ENCODE data around the gene IPCEF1. TPM values are rescaled to one million over a fixed set of nuclear protein-coding genes. Genes with fewer than 3 reads are reported as not detected.

The IPCEF1 gene
- total and polyA plus RNA-seq, 2 of the 8 experiments (the other 6 are each of a cell fraction or from before 2014, with no cell fraction given): 0.41 to 0.78 TPM

GRCh38 chr6:154134471-154135147 lies 222.0 kb downstream of the IPCEF1 start:
- no peaks in the 10 kb centered on the region for H3K23me2 ChIP-seq (ENCODE audit: low read depth, low read length)
- FAIRE-seq (no peak), DNase-seq (ENCODE audit: low read depth in 1 of 2, low spot score in 2 of 2) (no peak)
- no peaks in the 10 kb centered on the region for H3K36me3 ChIP-seq (ENCODE audit: control insufficient read depth in 2 of 4, insufficient read depth in 4 of 4, low read length in 3 of 4)
- POLR2A ChIA-PET (ENCODE audit: partially characterized antibody): no interaction called here
- H4K91ac ChIP-seq (replicated peaks; ENCODE audit: insufficient read length, low read length): no peak overlapping the region
- no peak overlapping the region for H3K4me3 ChIP-seq (ENCODE audit: extremely low read depth in 1 of 4, insufficient read depth in 2 of 4, low read depth in 3 of 4, low read length in 4 of 4)
- H3K56ac ChIP-seq (replicated peaks; ENCODE audit: insufficient read length, low read depth, low read length): no peak overlapping the region
- no peak overlapping the region for H2BK12ac ChIP-seq (ENCODE audit: low read depth, low read length)
- no peaks in the 10 kb centered on the region for H3K9me3 ChIP-seq (ENCODE audit: insufficient read depth in 2 of 2, low read depth in 1 of 2, low read length in 1 of 2)
- no peak overlapping the region for H3K4ac ChIP-seq (replicated peaks; ENCODE audit: insufficient read length, low read depth, low read length)
- H3K18ac ChIP-seq (ENCODE audit: extremely low read depth, low read length): no peak overlapping the region
- no peak overlapping the region for H2AFZ ChIP-seq (ENCODE audit: low read length)
- no peak overlapping the region for H3K9ac ChIP-seq (replicated peaks in 1 of 4; ENCODE audit: extremely low read depth in 1 of 4, low read depth in 3 of 4, low read length in 3 of 4)
- H2BK5ac ChIP-seq (ENCODE audit: low read depth, low read length): no peak overlapping the region
- H3K23ac ChIP-seq (ENCODE audit: insufficient read length): no peak overlapping the region
- no peaks in the 10 kb centered on the region for H3K79me2 ChIP-seq (ENCODE audit: control insufficient read depth in 1 of 2, insufficient read depth in 2 of 2, low read length in 2 of 2)
- no peak overlapping the region for H2AK5ac ChIP-seq (ENCODE audit: low read depth, low read length)
- no peak overlapping the region for H2BK120ac ChIP-seq (replicated peaks; ENCODE audit: low read depth, low read length)
- H3K14ac ChIP-seq (ENCODE audit: insufficient read length): no peak overlapping the region
- WGBS, 2 experiments (ENCODE audit: extremely low coverage in 1 of 2, insufficient coverage in 1 of 2, insufficient read length in 1 of 2, insufficient replicate concordance in 2 of 2, low coverage in 1 of 2, low lambda C conversion rate in 2 of 2, missing lambda C conversion rate in 1 of 2): 86% methylated on average over 8 of the region's 8 CpGs; no CpG with 5 or more reads in 1 of the 2 experiments
- no peak overlapping the region for H3K27ac ChIP-seq (ENCODE audit: low read depth, low read length)
- no peaks in the 10 kb centered on the region for H3K4me1 ChIP-seq (replicated peaks in 1 of 4; ENCODE audit: control insufficient read depth in 3 of 4, insufficient read depth in 4 of 4, low read length in 3 of 4)
- no peak overlapping the region for H4K5ac ChIP-seq (ENCODE audit: insufficient read length, low read depth, low read length)
- H4K8ac ChIP-seq (ENCODE audit: extremely low read depth, insufficient read depth, low read length): no peak overlapping the region
- H2BK15ac ChIP-seq (ENCODE audit: low read length): no peak overlapping the region
- H3K4me2 ChIP-seq (ENCODE audit: insufficient read depth in 1 of 2, low read depth in 2 of 2, low read length in 2 of 2): no peak overlapping the region
- H3K79me1 ChIP-seq (ENCODE audit: low read depth, low read length): no peaks in the 10 kb centered on the region
- H4K20me1 ChIP-seq (replicated peaks in 1 of 2; ENCODE audit: control insufficient read depth in 1 of 2, insufficient read depth in 2 of 2, low read length in 2 of 2): no peaks in the 10 kb centered on the region
- CTCF ChIA-PET (ENCODE audit: partially characterized antibody): interaction anchor here (2.0 kb wide), 1 partner anchor 19 kb away, joined by 5 read pairs; no protein-coding TSS in a partner anchor
- H2BK20ac ChIP-seq (ENCODE audit: low read length): no peak overlapping the region
- no peaks in the 10 kb centered on the region for H3K27me3 ChIP-seq (replicated peaks in 1 of 4; ENCODE audit: control insufficient read depth in 3 of 4, extremely low read depth in 1 of 4, insufficient read depth in 3 of 4, low read length in 3 of 4)
- TF ChIP-seq EGR1 (IDR thresholded peaks at IDR 0.05; ENCODE audit: borderline replicate concordance, low read depth, low read length) (no peak), MAFK (IDR thresholded peaks at IDR 0.05; ENCODE audit: low read depth, low read length) (no peak), NANOG (IDR thresholded peaks at IDR 0.05; ENCODE audit: insufficient read depth, low read depth, low read length, poor library complexity, severe bottlenecking) (no peak), HDAC6 (IDR thresholded peaks at IDR 0.05; ENCODE audit: low read depth, low read length) (no peak), SP1 (IDR thresholded peaks at IDR 0.05; ENCODE audit: low read depth, low read length) (no peak), POLR2A (IDR thresholded peaks at IDR 0.05; ENCODE audit: control extremely low read depth in 1 of 2, low read depth in 2 of 2, low read length in 2 of 2) (no peak), GABPA (IDR thresholded peaks at IDR 0.05; ENCODE audit: borderline replicate concordance, insufficient read depth, low read length) (no peak), KDM4A (IDR thresholded peaks at IDR 0.05; ENCODE audit: low read depth, low read length, severe bottlenecking) (no peak), POLR2AphosphoS5 (IDR thresholded peaks at IDR 0.05; ENCODE audit: low read depth, low read length) (no peak), YY1 (IDR thresholded peaks at IDR 0.05; ENCODE audit: low read depth, low read length) (no peak), USF2 (IDR thresholded peaks at IDR 0.05; ENCODE audit: low read length) (no peak), ZNF274 (IDR thresholded peaks at IDR 0.05; ENCODE audit: borderline replicate concordance, extremely low read depth, low read length) (no peak), MAX (IDR thresholded peaks at IDR 0.05) (no peak)
